CD4-positive, alpha-beta T cell treated with Interferon alpha-2 for 1 hour (primary cell): ENCODE measurements around the gene TWIST2.

Experiments used
- DNase-seq, 2 donors: peaks; one replicate each; pipeline ENCODE4 v3.0.0-alpha.2; 2020 to 2022

The TWIST2 gene

DNA sequence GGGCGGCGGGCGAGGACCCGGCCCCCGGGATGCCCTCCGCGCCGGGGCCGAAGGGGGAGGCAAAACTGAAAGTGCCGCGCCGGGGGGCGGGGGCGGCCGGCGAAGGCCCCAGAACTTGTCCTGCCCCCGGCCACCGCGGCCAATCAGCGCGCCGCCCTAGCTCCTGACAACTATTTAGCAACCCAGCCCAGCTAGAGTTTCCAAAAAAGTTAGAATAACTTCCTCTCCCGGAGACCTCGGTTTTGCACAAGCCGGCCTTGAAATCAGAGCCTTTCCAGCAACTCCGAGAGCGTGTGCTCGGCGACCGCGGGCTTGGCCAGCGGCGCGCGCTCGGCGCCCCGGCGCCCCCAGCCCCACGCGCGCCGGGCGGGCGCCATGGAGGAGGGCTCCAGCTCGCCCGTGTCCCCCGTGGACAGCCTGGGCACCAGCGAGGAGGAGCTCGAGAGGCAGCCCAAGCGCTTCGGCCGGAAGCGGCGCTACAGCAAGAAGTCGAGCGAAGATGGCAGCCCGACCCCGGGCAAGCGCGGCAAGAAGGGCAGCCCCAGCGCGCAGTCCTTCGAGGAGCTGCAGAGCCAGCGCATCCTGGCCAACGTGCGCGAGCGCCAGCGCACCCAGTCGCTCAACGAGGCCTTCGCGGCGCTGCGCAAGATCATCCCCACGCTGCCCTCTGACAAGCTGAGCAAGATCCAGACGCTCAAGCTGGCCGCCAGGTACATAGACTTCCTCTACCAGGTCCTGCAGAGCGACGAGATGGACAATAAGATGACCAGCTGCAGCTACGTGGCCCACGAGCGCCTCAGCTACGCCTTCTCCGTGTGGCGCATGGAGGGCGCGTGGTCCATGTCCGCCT lies at the start of gene TWIST2:
TWIST2 (plus strand) TSS at position 245 of the 850 bp plus-strand sequence; CDS start at position 376, 131 bp downstream.
- DNase-seq, result no peak

DNA sequence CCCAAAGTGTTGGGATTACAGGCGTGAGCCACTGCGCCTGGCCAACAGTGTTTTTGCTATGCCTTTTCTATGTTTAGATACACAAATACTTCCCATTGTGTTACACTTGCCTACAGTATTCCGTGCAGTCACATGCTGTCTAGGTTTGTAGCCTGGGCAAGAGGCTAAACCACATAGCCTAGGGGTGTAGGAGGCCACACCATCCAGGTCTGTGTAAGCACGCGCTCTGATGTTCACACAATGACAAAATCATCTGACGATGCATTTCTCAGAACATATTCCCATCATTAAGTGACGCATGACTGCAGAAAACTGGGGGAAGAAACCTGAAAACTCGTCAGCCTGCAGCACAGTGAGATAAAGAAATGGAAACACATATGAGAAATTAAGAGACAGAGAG lies 46.1 kb upstream of the TWIST2 start:
- DNase-seq, result no peak

DNA sequence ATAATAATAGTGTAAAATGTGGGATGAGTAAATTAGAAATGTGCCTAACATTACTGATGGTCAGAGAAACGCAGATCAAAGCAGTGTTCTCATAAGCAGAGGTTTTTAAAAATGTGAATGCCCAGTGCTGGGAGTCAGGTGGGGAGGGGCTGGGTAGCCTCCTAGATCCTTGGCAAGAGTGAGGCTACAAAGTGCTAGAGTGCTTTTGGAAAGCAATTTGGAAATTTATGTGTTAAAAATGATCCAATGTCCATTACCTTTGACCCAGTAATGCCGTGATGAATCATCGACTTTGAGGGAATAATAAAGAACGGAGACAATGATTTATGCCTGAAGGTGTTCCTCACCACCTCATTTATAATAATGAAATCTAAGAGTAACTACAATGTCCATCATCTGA lies 44.9 kb upstream of the TWIST2 start:
- DNase-seq, result no peak

DNA sequence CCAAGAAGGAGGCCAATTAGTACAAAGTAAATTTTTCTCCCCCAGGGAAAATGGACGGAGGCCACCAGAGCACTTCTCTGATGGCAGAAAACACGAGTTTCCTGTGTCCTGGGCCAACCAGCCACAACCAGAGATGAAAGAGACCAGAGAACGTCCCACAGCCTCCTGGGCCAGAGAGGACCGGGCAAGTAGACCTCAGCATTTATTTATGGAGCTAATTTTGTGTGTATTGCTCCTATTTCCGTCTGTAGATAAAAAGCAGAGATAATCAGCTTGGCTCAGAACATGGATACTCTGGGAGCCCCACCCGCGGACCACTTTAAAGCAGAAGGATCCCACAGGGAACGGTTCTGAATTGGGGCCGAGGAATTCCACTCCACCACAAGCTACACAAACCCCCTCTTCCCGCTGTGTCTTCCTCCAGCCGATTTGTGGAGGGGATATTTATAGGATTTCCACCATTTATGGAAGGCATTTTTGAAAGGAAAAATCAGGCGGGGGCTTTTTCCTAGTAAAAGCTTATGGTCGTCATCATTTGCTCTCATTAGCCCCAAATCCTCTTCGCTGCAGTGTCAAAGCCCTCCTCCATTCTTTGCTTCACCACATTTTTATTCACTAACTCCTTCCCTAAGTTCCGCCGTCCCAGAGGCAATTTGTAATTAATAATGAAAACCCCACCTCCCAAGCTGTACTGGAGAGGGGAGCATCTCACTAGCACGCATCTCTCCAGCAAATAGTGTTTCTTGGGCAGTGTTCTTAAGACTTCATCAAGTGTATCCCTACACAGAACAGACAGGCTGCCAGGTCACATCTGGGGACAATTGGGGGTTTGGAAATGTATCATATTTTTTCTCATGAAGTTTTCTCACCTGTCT lies 43.7 kb upstream of the TWIST2 start:
- DNase-seq, result no peak

DNA sequence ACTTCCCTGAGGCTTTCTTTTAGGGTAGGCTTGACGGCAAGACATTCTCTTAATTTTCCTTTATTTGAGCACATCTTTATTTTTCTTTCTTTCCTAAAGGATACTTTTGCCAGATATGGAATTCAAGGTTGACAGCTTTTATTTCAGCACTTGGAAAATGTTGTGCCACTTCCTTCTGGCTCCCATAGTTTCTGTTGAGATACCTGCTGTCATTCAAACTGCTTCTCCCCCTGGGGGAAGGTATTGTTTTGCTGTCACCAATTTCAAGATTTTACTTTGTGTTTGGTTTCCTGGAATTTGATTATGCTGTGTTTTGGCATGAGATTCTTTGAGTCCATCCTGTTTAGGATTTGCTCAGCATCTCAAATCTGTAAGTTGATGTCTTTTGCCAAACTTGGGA lies 39.1 kb upstream of the TWIST2 start:
- no peak for DNase-seq

DNA sequence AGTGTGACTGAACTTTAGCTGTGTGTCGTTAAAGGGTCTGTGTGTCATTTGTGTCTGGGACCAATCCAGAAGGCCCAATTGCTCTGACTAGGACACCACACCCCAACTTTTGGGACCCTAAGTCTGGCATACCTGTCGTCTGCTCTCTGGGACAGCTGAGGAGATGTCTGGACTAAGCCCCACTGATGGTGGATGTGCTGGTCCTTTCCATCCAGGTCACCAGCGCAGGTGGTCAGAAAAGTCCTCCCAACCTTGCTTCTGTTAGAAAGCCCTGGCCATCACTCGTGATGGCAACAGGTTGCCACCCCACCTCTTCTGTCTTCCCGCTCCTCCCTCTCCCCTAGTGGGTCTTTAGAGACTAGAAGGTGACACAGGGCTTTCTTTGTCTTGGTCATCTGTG lies 37.6 kb upstream of the TWIST2 start:
- DNase-seq, result no peak

DNA sequence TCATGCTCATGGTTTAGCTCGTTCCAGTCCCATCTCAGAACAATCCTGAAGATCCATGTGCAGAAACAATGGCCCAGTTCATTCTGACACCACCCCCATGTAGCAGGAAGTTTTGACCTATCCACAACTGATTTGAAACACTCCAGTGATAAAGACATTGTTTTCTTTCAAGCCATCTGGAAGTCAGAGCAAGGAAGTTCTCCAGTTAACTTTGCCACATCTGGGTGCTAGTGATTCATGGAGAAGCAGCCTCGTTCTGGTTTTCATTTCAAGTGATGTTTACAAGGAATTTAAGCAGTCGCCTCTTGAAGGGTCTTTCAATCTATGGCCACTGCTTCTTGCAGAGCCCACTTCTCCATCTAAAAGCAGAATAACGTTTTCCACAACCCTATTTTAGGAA lies 36.6 kb upstream of the TWIST2 start:
- no peak for DNase-seq

DNA sequence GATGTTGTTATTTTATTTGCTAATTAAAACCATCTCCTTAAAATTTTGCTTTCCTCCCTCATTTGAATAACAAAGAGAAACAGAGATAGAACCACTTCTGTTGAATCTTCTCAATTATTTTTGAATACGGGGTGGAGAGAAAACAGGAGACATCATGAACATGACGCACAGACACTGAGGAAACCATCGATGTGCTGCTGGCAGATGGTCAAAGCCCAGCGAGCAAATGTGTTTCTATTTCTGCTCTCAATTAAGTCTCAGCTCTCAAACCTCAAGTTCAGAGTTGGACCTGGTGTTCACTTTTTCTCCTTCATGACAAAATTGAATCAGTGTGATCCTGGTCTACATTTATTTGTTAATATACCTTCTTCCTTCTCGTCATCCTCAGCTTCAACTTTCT lies 36.1 kb upstream of the TWIST2 start:
- no peak for DNase-seq

DNA sequence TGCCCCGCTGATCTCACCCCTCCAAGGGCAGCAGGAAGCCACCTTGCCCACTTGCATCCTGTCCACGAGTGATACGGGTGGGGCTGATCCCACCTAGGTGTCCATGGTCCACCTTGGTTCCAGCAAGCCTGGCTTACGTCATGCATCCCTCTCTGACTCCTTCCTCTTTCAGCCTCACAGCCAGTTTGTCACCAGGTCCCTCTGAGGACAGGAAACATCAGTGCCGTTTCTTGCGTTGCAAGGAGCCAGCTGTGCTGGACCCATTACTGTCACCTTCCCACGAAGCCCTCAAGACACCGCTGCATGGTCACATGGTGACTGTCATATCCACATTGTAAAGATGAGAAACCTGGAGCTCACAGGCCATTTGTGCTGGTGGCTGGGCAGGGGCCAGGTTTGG lies 34.8 kb upstream of the TWIST2 start:
- no peak for DNase-seq

DNA sequence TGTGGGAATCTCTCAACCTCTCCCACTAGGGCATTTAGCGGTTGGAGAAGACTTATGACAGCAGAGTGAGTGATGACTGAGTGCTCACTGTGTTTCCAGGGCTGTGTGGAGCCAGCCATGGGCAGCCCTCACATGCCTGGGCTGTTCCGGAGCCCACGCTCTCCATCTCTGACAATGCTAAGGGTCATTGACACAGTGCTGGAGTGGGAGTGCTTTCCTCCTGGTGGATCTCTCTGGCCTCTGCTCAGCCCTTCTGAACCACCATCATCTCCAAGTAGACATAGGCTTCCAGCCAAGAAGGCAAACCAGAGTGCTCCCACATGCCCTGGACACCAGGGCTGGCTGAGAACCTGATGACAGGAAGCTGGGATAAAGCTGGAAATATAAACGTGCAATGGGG lies 33.1 kb upstream of the TWIST2 start:
- DNase-seq, result no peak

DNA sequence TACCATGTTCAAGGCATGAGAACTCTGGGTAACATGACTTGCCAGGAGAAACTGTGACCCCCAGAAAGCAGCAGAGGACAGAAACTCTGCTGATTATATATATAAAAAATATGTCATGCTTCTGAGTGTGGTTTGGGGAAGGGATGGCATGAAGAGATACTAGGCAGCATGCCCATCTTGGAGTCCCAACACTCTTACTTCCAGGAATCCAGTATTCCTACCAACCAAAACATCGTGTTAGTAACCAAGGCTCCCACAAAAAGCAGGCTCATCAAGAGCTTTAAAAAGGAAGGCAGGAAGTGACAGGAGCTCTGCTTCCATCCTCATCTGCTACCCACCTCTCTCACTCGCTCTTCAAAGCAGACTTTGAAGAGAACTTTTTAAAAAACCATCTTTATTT lies 31.6 kb upstream of the TWIST2 start:
- no peak for DNase-seq

DNA sequence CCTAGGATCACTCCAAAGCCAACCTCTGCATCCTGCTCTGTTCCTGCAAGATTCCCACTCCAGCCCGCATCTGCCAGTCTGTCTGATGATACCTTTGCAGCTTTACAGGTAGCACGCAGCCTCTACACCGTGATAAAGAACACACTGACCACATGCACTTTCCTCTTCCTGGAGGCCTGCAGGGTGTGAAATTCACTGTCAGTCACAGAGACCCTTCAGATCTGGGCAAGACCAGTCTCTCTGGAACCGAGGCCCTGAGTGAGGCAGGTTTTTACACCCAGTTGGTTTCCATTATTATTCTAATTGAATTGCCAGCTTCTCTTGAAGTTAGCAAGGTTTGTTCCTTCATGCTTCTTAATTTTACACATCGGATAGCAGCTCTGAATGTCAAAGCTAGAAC lies 30.5 kb upstream of the TWIST2 start:
- no peak for DNase-seq

DNA sequence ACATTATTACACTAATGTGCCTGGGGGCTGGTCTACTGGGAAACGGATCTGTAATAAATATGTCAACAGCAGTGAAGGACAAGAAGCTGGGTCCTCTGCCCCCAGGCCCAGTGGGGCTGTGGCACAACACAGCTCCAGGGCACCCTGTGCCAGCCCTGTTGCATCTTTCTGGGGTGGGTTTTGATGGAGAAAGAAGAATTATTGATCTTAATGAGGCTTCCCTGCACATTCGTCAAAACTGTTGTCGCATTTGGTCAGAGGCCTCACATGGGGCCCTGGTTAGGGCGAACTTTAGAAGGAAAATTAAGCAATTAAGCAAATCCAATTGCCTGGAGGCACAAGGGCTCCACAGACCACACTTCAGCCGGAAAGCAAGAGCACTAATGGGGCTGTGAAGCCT lies 30.0 kb upstream of the TWIST2 start:
- no peak for DNase-seq

DNA sequence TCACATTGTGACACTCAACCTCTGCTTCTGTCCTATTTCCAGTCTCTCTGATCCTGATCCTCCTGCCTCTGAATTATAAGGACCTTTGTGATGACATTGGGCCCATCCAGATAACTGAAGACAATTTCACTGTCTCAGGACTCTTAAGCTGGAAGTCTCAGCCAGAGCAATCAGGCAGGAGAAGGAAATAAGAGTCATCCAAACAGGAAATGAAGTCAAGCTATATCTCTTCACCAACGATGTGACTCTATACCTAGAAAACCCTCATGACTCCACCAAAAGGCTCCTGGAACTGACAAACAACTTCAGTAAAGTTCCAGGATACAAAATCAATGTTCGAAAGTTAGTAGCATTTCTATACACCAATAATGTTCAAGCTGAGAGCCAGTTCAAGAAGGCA lies 29.3 kb upstream of the TWIST2 start:
- DNase-seq, result no peak

DNA sequence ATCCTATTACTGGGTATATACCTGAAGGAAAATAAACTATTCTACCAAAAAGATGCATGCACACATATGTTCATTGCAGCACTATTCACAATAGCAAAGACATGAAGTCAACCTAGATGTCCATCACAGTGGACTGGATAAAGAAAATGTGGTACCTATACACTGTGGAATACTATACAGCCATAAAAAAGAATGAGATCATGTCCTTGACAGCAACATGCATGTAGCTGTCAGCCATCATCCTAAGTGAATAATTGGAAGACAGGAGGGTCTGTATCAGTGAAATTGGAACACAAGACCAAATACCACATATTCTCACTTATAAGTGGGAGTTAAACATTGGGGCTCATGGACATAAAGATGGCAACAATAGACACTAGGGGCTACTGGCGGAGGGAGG lies 27.7 kb upstream of the TWIST2 start:
- DNase-seq, result no peak

DNA sequence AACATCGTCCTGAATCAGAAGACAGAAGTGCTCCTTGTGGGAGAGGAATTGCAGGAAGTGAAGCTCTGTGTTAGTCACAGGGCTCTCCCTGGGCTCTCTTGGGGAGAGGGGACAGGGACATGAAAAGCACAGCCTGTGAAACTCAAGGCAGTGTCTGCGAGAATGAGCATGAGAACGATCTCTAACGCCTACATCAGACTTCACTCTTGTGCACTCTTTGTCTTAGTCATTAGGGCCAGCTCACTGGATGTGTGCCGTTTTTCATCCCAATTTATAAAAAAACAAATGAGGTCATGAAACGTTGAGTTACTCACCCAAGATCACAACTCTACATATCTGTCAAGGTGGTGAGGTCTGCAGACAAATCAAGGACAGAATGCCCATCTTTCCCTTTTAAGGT lies 27.0 kb upstream of the TWIST2 start:
- no peak for DNase-seq

DNA sequence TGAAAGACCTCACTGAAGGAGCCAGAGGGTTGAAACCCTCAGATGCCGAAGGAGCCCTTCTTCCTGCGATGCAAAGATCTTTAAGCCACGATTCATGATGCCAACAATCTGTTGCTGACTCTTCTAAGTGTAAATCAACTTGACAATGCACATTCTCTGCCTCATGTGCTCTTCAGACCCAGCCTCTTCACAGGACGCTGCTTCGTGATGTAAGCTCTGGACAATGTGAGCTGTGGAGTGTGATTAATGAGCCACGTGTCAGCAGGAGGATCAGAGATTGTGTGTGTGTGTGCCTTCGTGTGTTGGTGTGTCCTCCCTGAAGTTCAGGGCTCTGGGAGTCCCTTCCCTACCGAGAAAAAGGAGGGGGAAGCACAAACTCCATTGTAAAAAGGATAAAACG lies 26.5 kb upstream of the TWIST2 start:
- no peak for DNase-seq

DNA sequence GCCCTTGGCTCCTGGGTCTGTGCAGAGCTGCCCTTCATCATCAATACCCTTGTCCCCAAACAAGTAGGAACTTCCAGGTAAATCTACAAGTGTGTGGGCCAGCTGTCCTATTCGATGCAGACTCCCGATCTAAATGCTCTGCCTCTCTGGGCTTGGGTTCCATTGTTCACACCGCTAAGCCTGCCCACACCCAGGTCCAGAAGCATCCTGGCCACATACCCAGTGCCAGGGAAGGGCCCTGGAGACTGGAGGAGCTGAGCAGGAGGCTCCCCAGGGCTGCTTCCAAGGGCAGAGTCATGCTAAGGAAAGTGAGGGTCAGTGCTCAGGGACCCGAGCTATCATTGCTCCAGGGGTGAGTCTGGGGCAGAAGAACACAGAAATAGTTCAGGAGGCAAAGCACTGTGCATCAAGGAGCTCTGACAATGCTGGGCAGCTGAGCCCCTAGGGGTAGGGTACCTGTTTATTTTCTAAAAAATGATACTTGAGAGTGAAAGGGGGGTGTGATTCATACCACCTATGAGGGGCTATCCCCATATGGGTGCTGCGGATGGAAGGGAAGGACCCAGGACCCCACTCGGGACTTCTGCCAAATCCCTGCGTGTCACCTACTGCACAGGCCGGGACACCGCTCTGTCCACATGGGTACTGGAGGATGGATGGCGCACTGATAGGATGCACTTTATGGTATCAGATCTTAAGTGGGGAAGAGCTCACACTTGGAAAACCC lies 25.8 kb upstream of the TWIST2 start:
- DNase-seq, result no peak

DNA sequence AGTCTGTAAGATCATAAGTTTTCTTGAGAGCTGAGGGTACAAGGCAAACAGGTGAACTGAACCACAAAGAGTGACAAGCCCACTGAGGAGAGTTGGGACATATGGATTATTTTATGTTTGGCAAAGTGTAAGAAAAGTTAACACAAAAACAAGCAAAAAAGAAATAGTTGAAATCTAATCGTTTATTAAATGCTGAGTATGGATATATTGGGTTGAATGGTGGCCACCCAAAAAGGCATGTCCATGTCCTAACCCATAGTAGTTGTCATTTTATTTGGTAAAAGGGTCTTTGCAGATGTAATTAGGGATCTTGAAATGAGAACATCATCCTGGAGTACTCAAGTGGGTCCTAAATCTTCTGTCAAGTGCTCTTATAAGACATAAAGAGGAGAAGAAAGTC lies 24.9 kb upstream of the TWIST2 start:
- no peak for DNase-seq

DNA sequence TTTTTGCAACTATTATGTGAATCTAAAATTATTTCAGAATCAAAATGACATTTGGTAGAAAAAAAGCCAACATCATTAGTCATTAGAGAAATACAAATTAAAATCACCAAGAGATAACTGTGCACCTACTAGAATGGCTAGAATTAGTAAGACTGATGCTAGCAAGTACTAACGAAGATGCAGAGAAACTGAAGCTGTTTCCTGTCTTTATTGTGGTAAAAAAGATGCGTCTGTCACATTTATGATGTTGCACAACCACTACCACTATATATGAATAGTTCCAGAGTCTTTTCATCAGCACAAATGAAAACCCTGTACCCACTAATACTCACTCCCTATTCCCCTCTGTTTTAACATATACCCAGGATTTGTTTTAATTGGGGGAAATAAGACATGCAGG lies 16.7 kb upstream of the TWIST2 start:
- DNase-seq, result no peak

DNA sequence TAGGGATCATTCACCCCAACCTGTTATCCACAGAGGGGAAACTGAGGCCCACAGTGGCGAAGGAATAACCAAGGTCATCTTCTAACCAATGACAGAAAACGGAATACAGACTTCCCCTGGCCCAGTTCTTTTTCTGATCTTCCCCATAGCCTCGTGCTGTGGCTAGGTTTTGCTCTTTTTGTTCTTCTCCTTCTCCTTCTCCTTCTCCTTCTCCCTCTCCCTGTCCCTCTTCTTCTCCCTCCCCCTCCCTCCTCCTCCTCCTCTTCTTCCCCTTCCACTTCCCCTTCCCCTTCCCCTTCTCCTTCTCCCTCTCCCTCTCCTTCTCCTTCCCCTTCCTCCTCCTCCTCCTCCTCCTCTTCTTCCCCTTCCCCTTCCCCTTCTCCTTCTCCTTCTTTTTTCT lies 12.9 kb upstream of the TWIST2 start:
- DNase-seq, result no peak

DNA sequence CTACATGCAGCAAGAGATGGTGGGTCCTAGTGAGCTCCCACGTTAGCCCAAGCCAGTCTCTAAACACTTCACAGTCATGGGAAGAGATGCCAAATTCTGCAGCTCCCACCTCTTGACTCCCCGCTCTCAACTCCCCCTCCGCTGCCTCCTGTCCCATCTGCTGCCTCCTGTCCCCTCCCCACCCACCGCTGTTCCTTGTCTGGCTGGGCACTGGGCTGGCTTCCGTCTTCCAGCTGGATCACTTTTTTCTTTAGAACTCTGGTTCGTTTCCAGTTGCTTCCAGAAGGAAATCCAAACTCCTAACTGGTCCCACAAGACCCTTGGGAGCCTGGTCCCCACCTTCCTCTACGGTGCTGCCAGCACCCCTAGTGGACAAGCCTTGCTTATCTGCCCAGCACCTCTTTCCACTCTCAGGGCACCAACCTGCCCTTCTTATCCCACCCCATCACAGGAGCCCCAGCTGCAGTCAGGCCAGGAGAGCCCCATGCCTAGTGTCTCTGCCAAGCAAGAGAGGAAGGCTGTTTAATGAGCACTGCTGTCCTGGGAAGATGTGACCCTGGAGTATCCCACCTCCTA lies 12.1 kb upstream of the TWIST2 start:
- no peak for DNase-seq

DNA sequence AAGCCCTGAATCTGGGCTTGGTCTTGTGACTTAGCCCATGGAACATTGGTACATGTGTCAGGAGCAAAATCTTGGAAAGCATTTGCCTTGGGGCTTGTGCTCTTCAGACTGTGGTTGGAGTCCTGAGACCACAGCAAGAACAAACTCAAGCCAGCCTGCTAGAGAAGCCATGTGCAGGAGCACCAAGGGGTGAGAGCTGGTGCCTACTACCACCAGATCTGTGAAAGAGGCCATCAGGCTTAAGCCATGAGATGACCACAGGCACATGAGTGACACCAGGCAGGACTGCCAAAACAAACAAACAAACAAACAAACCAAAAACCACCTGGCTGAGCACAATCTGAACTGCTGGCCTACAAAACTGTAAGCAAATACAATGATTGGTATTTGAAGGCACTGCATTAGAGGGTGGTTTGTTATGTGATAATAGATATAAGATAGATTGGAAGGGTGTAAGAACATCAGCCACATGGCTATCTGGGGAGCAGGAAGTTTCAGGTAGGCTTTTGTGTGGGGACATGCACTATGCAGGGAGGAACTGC lies 9.0 kb upstream of the TWIST2 start:
- DNase-seq, result no peak
